ENCODE data around the gene LCK. TPM values are rescaled to one million over a fixed set of nuclear protein-coding genes. Genes with fewer than 3 reads are reported as not detected.

LCK gene
- total and polyA plus RNA-seq, 9 of the 15 experiments (the other 6 are each of a cell fraction or from before 2014, with no cell fraction given): 0.04 to 0.47 (median 0.13) TPM; not detected in 6

GRCh38 chr1:32291708-32292538 is 40.9 kb downstream of the LCK start, which contains the start of gene HDAC1 (continued):
- peak; percentile 38; the same call in 1 of the 2 replicates for TF ChIP-seq TEAD4 (IDR thresholded peaks at IDR 0.05; ENCODE audit: low read length)
- no peak for TF ChIP-seq TEAD4 (CRISPR knock-in tag; IDR thresholded peaks at IDR 0.05; ENCODE audit: borderline replicate concordance)
- no peak for TF ChIP-seq ID3 (CRISPR knock-in tag; IDR thresholded peaks at IDR 0.05)
- peak; percentile 66; the same call in 1 of the 2 replicates for TF ChIP-seq ID3 (tag; IDR thresholded peaks at IDR 0.05)
- TF ChIP-seq STAT5B (CRISPR knock-in tag; IDR thresholded peaks at IDR 0.05): no peak
- peak; percentile 60; the same call in 1 of the 2 replicates for TF ChIP-seq DPF2 (IDR thresholded peaks at IDR 0.05)
- TF ChIP-seq MYC (IDR thresholded peaks at IDR 0.05; ENCODE audit: low read depth, low read length): peak; percentile 81
- peak; percentile 77; the same call in 1 of the 2 replicates for TF ChIP-seq MYC (CRISPR knock-in tag; IDR thresholded peaks at IDR 0.05; ENCODE audit: borderline replicate concordance, low read depth)
- TF ChIP-seq XRCC5 (IDR thresholded peaks at IDR 0.05; ENCODE audit: low read depth, low read length): peak; percentile 53; the same call in 1 of the 2 replicates
- peak; percentile 96 for TF ChIP-seq TCF7L2 (IDR thresholded peaks at IDR 0.05; ENCODE audit: low read depth, low read length)
- peak; percentile 89 for TF ChIP-seq POLR2A (conservative IDR thresholded peaks at IDR 0.05)
- peak; percentile 47 for TF ChIP-seq ESRRA (IDR thresholded peaks at IDR 0.05; ENCODE audit: borderline replicate concordance, low read depth)
- TF ChIP-seq REST (IDR thresholded peaks at IDR 0.05; ENCODE audit: borderline replicate concordance): no peak
- TF ChIP-seq REST (CRISPR knock-in tag; IDR thresholded peaks at IDR 0.05; ENCODE audit: low read depth): 0 out of 2 replicates have a peak, but pooled peaks have one; percentile 34
- TF ChIP-seq E4F1 (CRISPR knock-in tag; IDR thresholded peaks at IDR 0.05; ENCODE audit: borderline replicate concordance): no peak; the same call in 1 of the 2 replicates
- TF ChIP-seq ZNF253 (CRISPR knock-in tag; conservative IDR thresholded peaks at IDR 0.05): no peak
- TF ChIP-seq DLX4 (CRISPR knock-in tag; IDR thresholded peaks at IDR 0.05): no peak

Data from K562 (cell line).